H1 (cell line): ENCODE results near the gene RNF166. TPM values are rescaled to one million over a fixed set of nuclear protein-coding genes. Genes with fewer than 3 reads are reported as not detected.

Experiments
- ATF2 ChIP-seq: IDR thresholded peaks from 2 replicates; pipeline ENCODE4 v1.6.1; 2012; ENCODE audit warnings: low read length, inconsistent platforms
- polyA plus RNA-seq, 7 experiments: library from polyadenylated mRNA; depleted of rRNA in 3 of 7; stranded (reverse) in 5 of 7; unstranded in 2 of 7; fragments of >200 nt in 5 of 7; fragments of 200-250 nt in 2 of 7; gene quantifications; 1 replicate in 5 of 7; 2 replicates in 1 of 7; 4 replicates in 1 of 7; pipeline versions ENCODE4 v1.2.1 to v1.2.3, GENCODE V29; 2011 to 2013; ENCODE audit warnings: missing spikeins in 2 of 7, mixed read lengths in 2 of 7
- total RNA-seq: library from RNA; stranded (reverse); fragmentation: NEBNext Ultra II Directional; extraction: Animal tissue kit (Norgen Biotek cat#: 25700); gene quantifications from 2 replicates; pipeline ENCODE4 v1.2.1, GENCODE V29; 2021

Gene RNF166
- total and polyA plus RNA-seq, 2 of the 8 experiments (the other 6 are each of a cell fraction or from before 2014, with no cell fraction given) = 29.8 to 31.2 TPM

DNA sequence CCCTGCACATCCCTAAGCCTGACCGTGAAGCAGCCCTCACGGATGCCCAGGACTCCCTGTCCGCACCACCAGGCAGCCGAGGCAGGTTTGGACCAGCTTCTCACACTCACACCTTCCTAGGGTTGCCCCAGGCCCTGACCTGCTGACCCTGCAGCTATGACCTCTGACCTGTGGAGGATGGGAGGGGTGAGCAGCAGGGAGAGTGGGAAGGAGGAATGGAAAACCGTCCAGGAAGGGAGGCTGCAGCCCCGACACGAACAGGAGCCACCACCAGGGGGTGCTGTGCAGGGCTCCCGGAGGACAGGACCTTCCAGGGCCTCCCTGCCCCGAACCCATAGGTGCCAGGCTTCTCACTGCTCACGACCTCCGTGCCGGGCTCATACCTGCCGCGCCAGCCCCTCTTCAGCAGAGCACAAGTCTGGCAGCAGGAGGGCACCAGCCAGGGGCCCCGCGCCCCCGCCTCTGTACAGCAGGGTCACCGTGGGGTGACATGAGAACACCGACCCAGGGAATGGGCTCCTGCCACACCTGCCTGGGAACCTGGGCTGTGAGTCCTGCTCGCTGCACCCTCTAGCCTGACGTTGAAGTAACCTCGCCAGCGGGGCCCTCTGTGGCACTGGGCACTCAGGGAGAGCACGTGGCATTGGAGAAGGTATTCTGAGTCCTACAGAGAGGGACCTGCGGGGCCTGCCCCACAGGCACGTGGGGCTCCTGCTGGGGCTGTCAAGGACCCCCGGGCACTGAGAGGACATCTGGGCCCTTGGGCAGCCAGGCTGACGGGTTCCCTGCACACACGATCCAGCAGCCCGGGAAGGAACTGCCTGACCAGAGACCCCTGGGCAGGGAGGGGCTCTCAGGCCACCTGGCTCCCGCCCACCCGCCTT is 37.7 kb upstream of the RNF166 start (continued):
- TF ChIP-seq ATF2 = no peak
